Measurements from ENCODE around the gene HDAC4.

DNA sequence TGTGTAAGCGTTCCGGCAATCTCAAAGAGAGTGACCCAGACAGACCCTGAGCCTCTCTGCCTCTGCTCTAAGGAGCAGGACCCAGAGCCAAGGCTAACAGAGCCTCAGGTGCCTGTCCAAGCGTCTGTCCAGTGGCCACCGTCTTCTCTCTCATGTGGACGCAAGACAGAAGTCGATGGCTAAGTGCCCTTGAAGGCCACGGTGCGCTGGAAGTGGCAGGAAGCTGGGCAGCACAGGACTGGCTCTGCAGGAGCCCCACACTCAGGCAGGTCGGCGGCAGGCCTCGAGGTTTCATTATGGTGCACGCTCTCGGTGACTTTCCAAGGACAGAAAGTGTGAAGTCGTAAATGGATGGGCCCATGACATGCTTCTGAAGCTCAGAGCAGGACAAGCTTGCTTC, 49.1 kb downstream of the HDAC4 start:
- TF ChIP-seq, protein P1, sequence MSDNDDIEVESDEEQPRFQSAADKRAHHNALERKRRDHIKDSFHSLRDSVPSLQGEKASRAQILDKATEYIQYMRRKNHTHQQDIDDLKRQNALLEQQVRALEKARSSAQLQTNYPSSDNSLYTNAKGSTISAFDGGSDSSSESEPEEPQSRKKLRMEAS (IDR thresholded peaks at IDR 0.05), result no peak
- TF ChIP-seq TAF1 (conservative IDR thresholded peaks at IDR 0.05), result no peak
- TF ChIP-seq, protein P2, sequence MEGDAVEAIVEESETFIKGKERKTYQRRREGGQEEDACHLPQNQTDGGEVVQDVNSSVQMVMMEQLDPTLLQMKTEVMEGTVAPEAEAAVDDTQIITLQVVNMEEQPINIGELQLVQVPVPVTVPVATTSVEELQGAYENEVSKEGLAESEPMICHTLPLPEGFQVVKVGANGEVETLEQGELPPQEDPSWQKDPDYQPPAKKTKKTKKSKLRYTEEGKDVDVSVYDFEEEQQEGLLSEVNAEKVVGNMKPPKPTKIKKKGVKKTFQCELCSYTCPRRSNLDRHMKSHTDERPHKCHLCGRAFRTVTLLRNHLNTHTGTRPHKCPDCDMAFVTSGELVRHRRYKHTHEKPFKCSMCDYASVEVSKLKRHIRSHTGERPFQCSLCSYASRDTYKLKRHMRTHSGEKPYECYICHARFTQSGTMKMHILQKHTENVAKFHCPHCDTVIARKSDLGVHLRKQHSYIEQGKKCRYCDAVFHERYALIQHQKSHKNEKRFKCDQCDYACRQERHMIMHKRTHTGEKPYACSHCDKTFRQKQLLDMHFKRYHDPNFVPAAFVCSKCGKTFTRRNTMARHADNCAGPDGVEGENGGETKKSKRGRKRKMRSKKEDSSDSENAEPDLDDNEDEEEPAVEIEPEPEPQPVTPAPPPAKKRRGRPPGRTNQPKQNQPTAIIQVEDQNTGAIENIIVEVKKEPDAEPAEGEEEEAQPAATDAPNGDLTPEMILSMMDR (IDR thresholded peaks at IDR 0.05; ENCODE audit: low read depth, low read length, missing input control), result no peak
- TF ChIP-seq YY1 (IDR thresholded peaks at IDR 0.05), result no peak
- TF ChIP-seq, protein P3, sequence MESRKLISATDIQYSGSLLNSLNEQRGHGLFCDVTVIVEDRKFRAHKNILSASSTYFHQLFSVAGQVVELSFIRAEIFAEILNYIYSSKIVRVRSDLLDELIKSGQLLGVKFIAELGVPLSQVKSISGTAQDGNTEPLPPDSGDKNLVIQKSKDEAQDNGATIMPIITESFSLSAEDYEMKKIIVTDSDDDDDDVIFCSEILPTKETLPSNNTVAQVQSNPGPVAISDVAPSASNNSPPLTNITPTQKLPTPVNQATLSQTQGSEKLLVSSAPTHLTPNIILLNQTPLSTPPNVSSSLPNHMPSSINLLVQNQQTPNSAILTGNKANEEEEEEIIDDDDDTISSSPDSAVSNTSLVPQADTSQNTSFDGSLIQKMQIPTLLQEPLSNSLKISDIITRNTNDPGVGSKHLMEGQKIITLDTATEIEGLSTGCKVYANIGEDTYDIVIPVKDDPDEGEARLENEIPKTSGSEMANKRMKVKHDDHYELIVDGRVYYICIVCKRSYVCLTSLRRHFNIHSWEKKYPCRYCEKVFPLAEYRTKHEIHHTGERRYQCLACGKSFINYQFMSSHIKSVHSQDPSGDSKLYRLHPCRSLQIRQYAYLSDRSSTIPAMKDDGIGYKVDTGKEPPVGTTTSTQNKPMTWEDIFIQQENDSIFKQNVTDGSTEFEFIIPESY (IDR thresholded peaks at IDR 0.05), result no peak
- TF ChIP-seq, protein P4, sequence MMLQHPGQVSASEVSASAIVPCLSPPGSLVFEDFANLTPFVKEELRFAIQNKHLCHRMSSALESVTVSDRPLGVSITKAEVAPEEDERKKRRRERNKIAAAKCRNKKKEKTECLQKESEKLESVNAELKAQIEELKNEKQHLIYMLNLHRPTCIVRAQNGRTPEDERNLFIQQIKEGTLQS (IDR thresholded peaks at IDR 0.05), result no peak
